Natural killer cell (primary cell): ENCODE results near the gene DNAJB11. TPM values are rescaled to one million over a fixed set of nuclear protein-coding genes. Genes with fewer than 3 reads are reported as not detected.

ENCODE experiments used
- ATAC-seq, 3 donors: fragments of 150-1000 bp in 2 of 3; fragments of 200-7000 bp in 1 of 3; cut with Tn5 transposase; 1 replicate in 1 of 3; 2 replicates in 2 of 3; pipeline ENCODE4 v1.10.0; 2021; ENCODE audit warnings: mild to moderate bottlenecking in 2 of 3, moderate library complexity in 2 of 3
- DNase-seq, 2 donors: peaks; one replicate each; pipeline versions ENCODE4 v3.0.0 to v3.0.0-alpha.2; 2013 to 2021; ENCODE audit warnings: mixed read lengths in 1 of 2
- H3K27ac ChIP-seq: one replicate; pipeline ENCODE4 v1.5.1; 2013; ENCODE audit warnings: mild to moderate bottlenecking, low read length
- H3K27me3 ChIP-seq: one replicate; pipeline ENCODE4 v1.6.1; 2013; ENCODE audit warnings: low read length; ENCODE audit not compliant: control insufficient read depth, insufficient read depth
- H3K36me3 ChIP-seq: one replicate; pipeline ENCODE4 v1.6.1; 2013; ENCODE audit warnings: low read length; ENCODE audit not compliant: control insufficient read depth, insufficient read depth
- H3K4me1 ChIP-seq: one replicate; pipeline ENCODE4 v1.6.1; 2013; ENCODE audit warnings: low read length; ENCODE audit not compliant: control insufficient read depth, insufficient read depth
- H3K4me3 ChIP-seq: one replicate; pipeline ENCODE4 v1.5.1; 2013; ENCODE audit warnings: low read length
- H3K9me3 ChIP-seq: one replicate; pipeline ENCODE4 v1.6.1; 2013; ENCODE audit warnings: low read length; ENCODE audit not compliant: control insufficient read depth, insufficient read depth
- H3K27ac Mint-ChIP-seq, 2 donors: one replicate each; pipeline ENCODE4 v1.8.0; 2022; ENCODE audit warnings: mild to moderate bottlenecking in 2 of 2, mixed read lengths in 2 of 2, moderate library complexity in 1 of 2
- H3K27me3 Mint-ChIP-seq, 2 donors: one replicate each; pipeline ENCODE4 v1.8.0; 2022; ENCODE audit warnings: low read depth in 2 of 2, mixed read lengths in 2 of 2
- H3K36me3 Mint-ChIP-seq: one replicate; pipeline ENCODE4 v1.8.0; 2022; ENCODE audit warnings: mixed read lengths
- H3K4me1 Mint-ChIP-seq, 2 donors: one replicate each; pipeline ENCODE4 v1.8.0; 2022; ENCODE audit warnings: mixed read lengths in 2 of 2
- H3K4me3 Mint-ChIP-seq: one replicate; pipeline ENCODE4 v1.8.0; 2022; ENCODE audit warnings: mild to moderate bottlenecking, moderate library complexity, mixed read lengths
- H3K9me3 Mint-ChIP-seq, 2 donors: one replicate each; pipeline ENCODE4 v1.8.0; 2022; ENCODE audit warnings: mixed read lengths in 2 of 2
- CTCF ChIP-seq: fragments of 200-600 bp; IDR thresholded peaks from one replicate; pipeline ENCODE4 v1.8.0; 2022; ENCODE audit warnings: antibody characterized with exemption
- WGBS: methylation state at CpG from one replicate; pipeline ENCODE4 v1.1.7; 2013; ENCODE audit warnings: missing lambda C conversion rate; ENCODE audit not compliant: insufficient coverage; 5-methylcytosine and 5-hydroxymethylcytosine counted together
- intact Hi-C: fragments of 100-400 bp; cut with micrococcal nuclease; formaldehyde crosslinking; loops from one replicate; pipeline ENCODE4 v1.14.2; 2022
- total RNA-seq, 4 donors: library from RNA; stranded (reverse); fragments of 120-200 nt in 1 of 4; gene quantifications; one replicate each; pipeline versions ENCODE4 v1.2.3 to v1.2.4, GENCODE V29; 2013 to 2022

DNAJB11 gene
- total RNA-seq, 3 donors from 2014 or later (not counting 1 experiment from before 2014, with no cell fraction given), result 85.9 to 112 (median 111) TPM

- TF ChIP-seq CTCF, result no peak
- H3K4me1 Mint-ChIP-seq, result peaks cover 0 to 3% of the 10 kb centered on the region in 2 donors
- H3K9me3 Mint-ChIP-seq, result no peaks in the 10 kb centered on the region
- no peak overlapping the region for H3K27ac Mint-ChIP-seq
- H3K4me3 Mint-ChIP-seq, result no peak overlapping the region
- Histone ChIP-seq H3K4me1 (peaks cover under 1% of the 10 kb centered on the region), H3K9me3 (no peaks in the 10 kb centered on the region), H3K27me3 (peaks cover 8% of the 10 kb centered on the region), H3K36me3 (no peaks in the 10 kb centered on the region), H3K4me3 (no peak overlapping the region), H3K27ac (no peak overlapping the region)
- H3K27me3 Mint-ChIP-seq, result peaks cover 13 to 36% of the 10 kb centered on the region in 2 donors
- 89% methylated on average over 7 of the region's 8 CpGs for WGBS
- intact Hi-C loops, result no loop called here
- ATAC-seq, result no peak
- no peak for DNase-seq
- no peaks in the 10 kb centered on the region for H3K36me3 Mint-ChIP-seq
Observed at GRCh38 chr3:186609247-186609868, 38.8 kb downstream of the DNAJB11 start.

- ATAC-seq (no peak), DNase-seq (no peak)
- peaks cover 13% of the 10 kb centered on the region for H3K27me3 ChIP-seq
- H3K27ac ChIP-seq, result no peak overlapping the region
- no peak overlapping the region for H3K4me3 ChIP-seq
- Mint-ChIP-seq H3K4me1 (peaks cover 10 to 13% of the 10 kb centered on the region in 2 donors), H3K27me3 (peaks cover 25 to 40% of the 10 kb centered on the region in 2 donors), H3K27ac (no peak overlapping the region), H3K4me3 (no peak overlapping the region), H3K36me3 (no peaks in the 10 kb centered on the region), H3K9me3 (no peaks in the 10 kb centered on the region)
- intact Hi-C loops, result no loop called here
- H3K36me3 ChIP-seq, result no peaks in the 10 kb centered on the region
- H3K9me3 ChIP-seq, result no peaks in the 10 kb centered on the region
- 82% methylated on average over 5 of the region's 5 CpGs for WGBS
- no peak for TF ChIP-seq CTCF
- peaks cover 12% of the 10 kb centered on the region for H3K4me1 ChIP-seq
Observed at GRCh38 chr3:186612065-186612464, 41.5 kb downstream of the DNAJB11 start.

- H3K27me3 ChIP-seq, result peaks cover 18% of the 10 kb centered on the region
- H3K27ac Mint-ChIP-seq, result no peak within 1 kb of the TSS
- 89% methylated on average over 7 of the region's 7 CpGs for WGBS
Observed at GRCh38 chr3:186612721-186613636, 42.5 kb downstream of the DNAJB11 start, which contains the start of gene AHSG. AHSG (plus strand) TSS chr3:186613060; CDS start chr3:186613142, 82 bp downstream.

More at GRCh38 chr3:186612721-186613636, 42.5 kb downstream of the DNAJB11 start, which contains the start of gene AHSG:
- ATAC-seq (no peak), DNase-seq (no peak)
- Mint-ChIP-seq H3K4me3 (no peak within 1 kb of the TSS), H3K9me3 (no peaks in the 10 kb centered on the region), H3K27me3 (peaks cover 33 to 49% of the 10 kb centered on the region in 2 donors), H3K4me1 (peaks cover 13 to 18% of the 10 kb centered on the region in 2 donors), H3K36me3 (no peaks in the 10 kb centered on the region)
- intact Hi-C loops, result no loop called here
- no peak within 1 kb of the TSS for H3K27ac ChIP-seq
- H3K4me1 ChIP-seq, result peaks cover 17% of the 10 kb centered on the region
- TF ChIP-seq CTCF, result no peak
- H3K4me3 ChIP-seq, result no peak within 1 kb of the TSS
- H3K36me3 ChIP-seq, result no peaks in the 10 kb centered on the region
- H3K9me3 ChIP-seq, result no peaks in the 10 kb centered on the region
